ENCODE data around the gene KIF6. TPM values are rescaled to one million over a fixed set of nuclear protein-coding genes. Genes with fewer than 3 reads are reported as not detected.

KIF6 gene
- polyA plus RNA-seq, 2 of the 4 experiments (the other 2 are of a cell fraction) = 0.05 to 0.39 TPM

DNA sequence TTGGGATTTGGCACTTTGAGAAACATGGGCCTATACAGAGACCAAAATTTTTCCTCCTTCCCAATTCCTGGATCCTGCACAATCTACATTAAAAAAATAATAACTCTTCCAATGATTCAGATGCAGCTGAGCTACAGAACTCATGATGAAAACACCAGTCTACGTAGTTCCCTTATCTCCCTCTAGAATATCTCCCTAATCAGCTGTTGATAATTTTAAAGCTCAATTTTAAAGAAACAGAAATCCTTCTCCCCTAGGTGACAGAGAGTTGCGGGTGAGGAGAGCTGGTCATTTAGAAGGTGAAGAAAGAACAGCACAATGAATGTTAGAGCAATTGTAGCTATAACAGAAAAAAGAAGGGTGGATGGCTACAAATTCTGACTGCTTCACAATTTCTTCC is 227.1 kb downstream of the KIF6 start:
- FAIRE-seq (no peak), DNase-seq (ENCODE audit: low read depth in 1 of 2, low spot score in 1 of 2) (no peak), ATAC-seq (no peak)
- Histone ChIP-seq H3K4me3 (no peak overlapping the region), H3K4me1 (no peaks in the 10 kb centered on the region), H3K9me3 (no peaks in the 10 kb centered on the region), H3K4me2 (no peak overlapping the region), H3K27ac (no peak overlapping the region)
- 3% methylated on average over 2 of the region's 2 CpGs for WGBS (ENCODE audit: missing lambda C conversion rate)
- ChIA-PET CTCF (interaction anchor here (1.2 kb wide), 1 partner anchor 188 kb away, joined by 3 read pairs; no protein-coding TSS in a partner anchor), POLR2A (no interaction called here)
- TF ChIP-seq ELK1 (IDR thresholded peaks at IDR 0.05; ENCODE audit: low read depth, low read length) (no peak), MYC (IDR thresholded peaks at IDR 0.05; ENCODE audit: borderline replicate concordance, low read length) (no peak), PHF8 (IDR thresholded peaks at IDR 0.05; ENCODE audit: borderline replicate concordance, low read depth) (no peak), RFX5 (IDR thresholded peaks at IDR 0.05) (no peak), ATOH8 (CRISPR knock-in tag; IDR thresholded peaks at IDR 0.05; ENCODE audit: low read depth) (no peak), EHF (CRISPR knock-in tag; IDR thresholded peaks at IDR 0.05) (no peak), CBX8 (IDR thresholded peaks at IDR 0.05) (no peak)

- ATAC-seq = no peak
- WGBS (ENCODE audit: missing lambda C conversion rate) = 2% methylated on average over 6 of the region's 6 CpGs
- DNase-seq (ENCODE audit: low read depth in 1 of 2, low spot score in 1 of 2) = no peak
- Histone ChIP-seq H3K4me1 (no peaks in the 10 kb centered on the region), H3K9me3 (no peaks in the 10 kb centered on the region), H3K4me3 (no peak overlapping the region), H3K27ac (no peak overlapping the region), H3K4me2 (no peak overlapping the region)
- TF ChIP-seq, protein P1, sequence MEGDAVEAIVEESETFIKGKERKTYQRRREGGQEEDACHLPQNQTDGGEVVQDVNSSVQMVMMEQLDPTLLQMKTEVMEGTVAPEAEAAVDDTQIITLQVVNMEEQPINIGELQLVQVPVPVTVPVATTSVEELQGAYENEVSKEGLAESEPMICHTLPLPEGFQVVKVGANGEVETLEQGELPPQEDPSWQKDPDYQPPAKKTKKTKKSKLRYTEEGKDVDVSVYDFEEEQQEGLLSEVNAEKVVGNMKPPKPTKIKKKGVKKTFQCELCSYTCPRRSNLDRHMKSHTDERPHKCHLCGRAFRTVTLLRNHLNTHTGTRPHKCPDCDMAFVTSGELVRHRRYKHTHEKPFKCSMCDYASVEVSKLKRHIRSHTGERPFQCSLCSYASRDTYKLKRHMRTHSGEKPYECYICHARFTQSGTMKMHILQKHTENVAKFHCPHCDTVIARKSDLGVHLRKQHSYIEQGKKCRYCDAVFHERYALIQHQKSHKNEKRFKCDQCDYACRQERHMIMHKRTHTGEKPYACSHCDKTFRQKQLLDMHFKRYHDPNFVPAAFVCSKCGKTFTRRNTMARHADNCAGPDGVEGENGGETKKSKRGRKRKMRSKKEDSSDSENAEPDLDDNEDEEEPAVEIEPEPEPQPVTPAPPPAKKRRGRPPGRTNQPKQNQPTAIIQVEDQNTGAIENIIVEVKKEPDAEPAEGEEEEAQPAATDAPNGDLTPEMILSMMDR (IDR thresholded peaks at IDR 0.05) = no peak
- no peak for TF ChIP-seq ESRRA (IDR thresholded peaks at IDR 0.05; ENCODE audit: borderline replicate concordance, low read length)
- TF ChIP-seq EHMT2 (IDR thresholded peaks at IDR 0.05; ENCODE audit: low read depth) = no peak
- TF ChIP-seq JUNB (IDR thresholded peaks at IDR 0.05) = no peak
- TF ChIP-seq ZC3H11A (IDR thresholded peaks at IDR 0.05) = no peak
- no peak for TF ChIP-seq NPAS2 (CRISPR knock-in tag; IDR thresholded peaks at IDR 0.05; ENCODE audit: borderline replicate concordance)
- no peak for TF ChIP-seq HOXA7 (CRISPR knock-in tag; IDR thresholded peaks at IDR 0.05)
- TF ChIP-seq TP53 (CRISPR knock-in tag; IDR thresholded peaks at IDR 0.05) = no peak
- TF ChIP-seq KDM1A (IDR thresholded peaks at IDR 0.05; ENCODE audit: low read depth) = no peak
- TF ChIP-seq MYC (IDR thresholded peaks at IDR 0.05; ENCODE audit: borderline replicate concordance, low read length) = no peak
- no peak for TF ChIP-seq FOSB (CRISPR knock-in tag; IDR thresholded peaks at IDR 0.05)
- TF ChIP-seq ZSCAN20 (CRISPR knock-in tag; IDR thresholded peaks at IDR 0.05) = no peak
- no peak for TF ChIP-seq POLR2AphosphoS2 (conservative IDR thresholded peaks at IDR 0.05; ENCODE audit: low read length)
- no peak for TF ChIP-seq HOXB5 (CRISPR knock-in tag; IDR thresholded peaks at IDR 0.05)
- TF ChIP-seq, protein P2, sequence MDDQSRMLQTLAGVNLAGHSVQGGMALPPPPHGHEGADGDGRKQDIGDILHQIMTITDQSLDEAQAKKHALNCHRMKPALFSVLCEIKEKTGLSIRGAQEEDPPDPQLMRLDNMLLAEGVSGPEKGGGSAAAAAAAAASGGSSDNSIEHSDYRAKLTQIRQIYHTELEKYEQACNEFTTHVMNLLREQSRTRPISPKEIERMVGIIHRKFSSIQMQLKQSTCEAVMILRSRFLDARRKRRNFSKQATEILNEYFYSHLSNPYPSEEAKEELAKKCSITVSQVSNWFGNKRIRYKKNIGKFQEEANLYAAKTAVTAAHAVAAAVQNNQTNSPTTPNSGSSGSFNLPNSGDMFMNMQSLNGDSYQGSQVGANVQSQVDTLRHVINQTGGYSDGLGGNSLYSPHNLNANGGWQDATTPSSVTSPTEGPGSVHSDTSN (IDR thresholded peaks at IDR 0.05) = no peak
- TF ChIP-seq TFCP2L1 (CRISPR knock-in tag; IDR thresholded peaks at IDR 0.05) = no peak
- POLR2A ChIA-PET = no interaction called here
- CTCF ChIA-PET = no interaction called here
- FAIRE-seq = no peak
These were observed 228.3 kb downstream of the KIF6 start for GRCh38 chr6:39496915-39497314.

All from A549 (cell line).